IPS-18c (cell line): ENCODE results near the gene OGDH.
"Not testable (repeated sequence)": the region's sequence is repeated elsewhere in the genome, so short reads cannot be mapped to it uniquely, and the experiment has no call there.

Source experiments
- H3K4me3 ChIP-seq: 2 replicates; pipeline ENCODE4 v1.7.0; 2013; ENCODE audit warnings: low read depth, mild to moderate bottlenecking, low read length, moderate library complexity; ENCODE audit not compliant: insufficient read depth
- H3K9me3 ChIP-seq: one replicate; pipeline ENCODE4 v1.6.1; 2013; ENCODE audit warnings: mild to moderate bottlenecking, low read length, moderate library complexity; ENCODE audit not compliant: control insufficient read depth, insufficient read depth

Gene OGDH

GRCh38 chr7:44705434-44705833, 99.0 kb downstream of the OGDH start:
- no peaks in the 10 kb centered on the region for H3K9me3 ChIP-seq
- no peak overlapping the region for H3K4me3 ChIP-seq

- Histone ChIP-seq H3K4me3 (no peak overlapping the region), H3K9me3 (no peaks in the 10 kb centered on the region)
Observed at GRCh38 chr7:44706788-44707557, 100.5 kb downstream of the OGDH start.

GRCh38 chr7:44707558-44708230, 101.3 kb downstream of the OGDH start:
- Histone ChIP-seq H3K4me3 (no peak overlapping the region), H3K9me3 (no peaks in the 10 kb centered on the region)

GRCh38 chr7:44709011-44709915, 102.8 kb downstream of the OGDH start:
- no peak overlapping the region for H3K4me3 ChIP-seq
- H3K9me3 ChIP-seq = no peaks in the 10 kb centered on the region

GRCh38 chr7:44709945-44710596, 103.6 kb downstream of the OGDH start:
- no peak overlapping the region for H3K4me3 ChIP-seq

GRCh38 chr7:44711528-44711927, 105.1 kb downstream of the OGDH start:
- no peak overlapping the region for H3K4me3 ChIP-seq

More at GRCh38 chr7:44709945-44710596, 103.6 kb downstream of the OGDH start:
- H3K9me3 ChIP-seq = no peaks in the 10 kb centered on the region

GRCh38 chr7:44712012-44712411, 105.6 kb downstream of the OGDH start:
- Histone ChIP-seq H3K9me3 (no peaks in the 10 kb centered on the region), H3K4me3 (no peak overlapping the region)

More at GRCh38 chr7:44711528-44711927, 105.1 kb downstream of the OGDH start:
- H3K9me3 ChIP-seq = no peaks in the 10 kb centered on the region

- Histone ChIP-seq H3K9me3 (no peaks in the 10 kb centered on the region), H3K4me3 (no peak overlapping the region)
Observed at GRCh38 chr7:44713141-44713540, 106.7 kb downstream of the OGDH start.

- H3K4me3 ChIP-seq = no peak overlapping the region
Observed at GRCh38 chr7:44713680-44714335, 107.4 kb downstream of the OGDH start.

GRCh38 chr7:44716205-44716604, 109.8 kb downstream of the OGDH start:
- Histone ChIP-seq H3K4me3 (no peak overlapping the region), H3K9me3 (peaks cover 2% of the 10 kb centered on the region)

More at GRCh38 chr7:44713680-44714335, 107.4 kb downstream of the OGDH start:
- H3K9me3 ChIP-seq = no peaks in the 10 kb centered on the region

- H3K9me3 ChIP-seq = peaks cover 2% of the 10 kb centered on the region
- H3K4me3 ChIP-seq = no peak overlapping the region
Observed at GRCh38 chr7:44720301-44720700, 113.9 kb downstream of the OGDH start.

GRCh38 chr7:44724276-44724675, 117.8 kb downstream of the OGDH start:
- peaks cover 2% of the 10 kb centered on the region for H3K9me3 ChIP-seq
- no peak overlapping the region for H3K4me3 ChIP-seq

GRCh38 chr7:44726250-44726649, 119.8 kb downstream of the OGDH start:
- not testable (repeated sequence) for H3K9me3 ChIP-seq, H3K4me3 ChIP-seq

GRCh38 chr7:44727158-44727936, 120.9 kb downstream of the OGDH start:
- Histone ChIP-seq H3K9me3 (no peaks in the 10 kb centered on the region), H3K4me3 (no peak overlapping the region)

- H3K9me3 ChIP-seq = no peaks in the 10 kb centered on the region
Observed at GRCh38 chr7:44727937-44728262, 121.5 kb downstream of the OGDH start.

GRCh38 chr7:44729949-44730590, 123.6 kb downstream of the OGDH start:
- H3K4me3 ChIP-seq = no peak overlapping the region
- no peaks in the 10 kb centered on the region for H3K9me3 ChIP-seq

More at GRCh38 chr7:44727937-44728262, 121.5 kb downstream of the OGDH start:
- H3K4me3 ChIP-seq = no peak overlapping the region
